Fibroblast of lung (primary cell): Measurements from ENCODE around the gene NBR1.

Source experiments
- EZH2 ChIP-seq: IDR thresholded peaks from 2 replicates; pipeline ENCODE4 v1.5.1; 2012; ENCODE audit warnings: low read length, control low read depth, mild to moderate bottlenecking; ENCODE audit errors: missing control alignments
- TF ChIP-seq, protein P1 (sequence below), 2 donors: IDR thresholded peaks in 1 of 2; conservative IDR thresholded peaks in 1 of 2; 1 replicate in 1 of 2; 2 replicates in 1 of 2; pipeline ENCODE4 v1.5.1; 2011 to 2012; ENCODE audit warnings: low read length in 2 of 2, control low read depth in 1 of 2, inconsistent platforms in 1 of 2, low read depth in 1 of 2, mild to moderate bottlenecking in 1 of 2

- TF ChIP-seq, protein P1, sequence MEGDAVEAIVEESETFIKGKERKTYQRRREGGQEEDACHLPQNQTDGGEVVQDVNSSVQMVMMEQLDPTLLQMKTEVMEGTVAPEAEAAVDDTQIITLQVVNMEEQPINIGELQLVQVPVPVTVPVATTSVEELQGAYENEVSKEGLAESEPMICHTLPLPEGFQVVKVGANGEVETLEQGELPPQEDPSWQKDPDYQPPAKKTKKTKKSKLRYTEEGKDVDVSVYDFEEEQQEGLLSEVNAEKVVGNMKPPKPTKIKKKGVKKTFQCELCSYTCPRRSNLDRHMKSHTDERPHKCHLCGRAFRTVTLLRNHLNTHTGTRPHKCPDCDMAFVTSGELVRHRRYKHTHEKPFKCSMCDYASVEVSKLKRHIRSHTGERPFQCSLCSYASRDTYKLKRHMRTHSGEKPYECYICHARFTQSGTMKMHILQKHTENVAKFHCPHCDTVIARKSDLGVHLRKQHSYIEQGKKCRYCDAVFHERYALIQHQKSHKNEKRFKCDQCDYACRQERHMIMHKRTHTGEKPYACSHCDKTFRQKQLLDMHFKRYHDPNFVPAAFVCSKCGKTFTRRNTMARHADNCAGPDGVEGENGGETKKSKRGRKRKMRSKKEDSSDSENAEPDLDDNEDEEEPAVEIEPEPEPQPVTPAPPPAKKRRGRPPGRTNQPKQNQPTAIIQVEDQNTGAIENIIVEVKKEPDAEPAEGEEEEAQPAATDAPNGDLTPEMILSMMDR (conservative IDR thresholded peaks at IDR 0.05 in 1 of 2, IDR thresholded peaks at IDR 0.05 in 1 of 2; ENCODE audit: low read depth in 1 of 2, low read length in 2 of 2): no peak
- TF ChIP-seq EZH2: no peak
These were observed 29.1 kb downstream of the NBR1 start for GRCh38 chr17:43200127-43200526.
